HepG2 (cell line): ENCODE results near the gene UPK1B. TPM values are rescaled to one million over a fixed set of nuclear protein-coding genes. Genes with fewer than 3 reads are reported as not detected.

Source experiments
- ATAC-seq: fragments of 200-7000 bp; cut with Tn5 transposase; 3 replicates; pipeline ENCODE4 v1.9.1; 2020; ENCODE audit warnings: mild to moderate bottlenecking, moderate library complexity
- BruUV-seq: library from RNA; stranded (reverse); fragments of 400-500 nt; replicated peaks from 2 replicates; lab custom pipeline; 2021; lab: Mats Ljungman, UMichigan
- CTCF ChIA-PET: fragments of 300-600 bp; formaldehyde crosslinking; extraction: SDS; loops from one replicate; lab custom pipeline; 2021; ENCODE audit warnings: low total read pairs, inconsistent platforms, low intra/inter-chr PET ratio; lab: Yijun Ruan, JAX
- POLR2A ChIA-PET: fragments of 350-600 bp; sonication (Branson Sonifier 250); formaldehyde crosslinking; loops from one replicate; lab custom pipeline; 2020; ENCODE audit warnings: antibody characterized with exemption, inconsistent platforms; lab: Yijun Ruan, JAX
- DNase-seq: peaks from one replicate; pipeline ENCODE4 v3.0.0-alpha.2; 2015; ENCODE audit warnings: low spot score
- FAIRE-seq: peaks from 3 replicates; lab custom pipeline; 2011; peaks lifted over from hg19 to GRCh38; lab: Jason Lieb, UNC
- H2AFZ ChIP-seq: one replicate; pipeline ENCODE4 v1.6.1; 2011; ENCODE audit warnings: low read length, inconsistent platforms
- H3K27ac ChIP-seq: fragments of 300-600 bp; 3 replicates; pipeline ENCODE4 v1.8.0; 2011; ENCODE audit warnings: mixed run types, mild to moderate bottlenecking, mixed read lengths, low read length, inconsistent platforms; ENCODE audit not compliant: insufficient read depth; ENCODE audit errors: extremely low read length
- H3K27me3 ChIP-seq, 2 experiments: fragments of 200-600 bp in 1 of 2; 2 replicates in 1 of 2; 3 replicates in 1 of 2; pipeline versions ENCODE4 v1.6.0 to v1.8.0; 2011; ENCODE audit warnings: low read length in 2 of 2, mild to moderate bottlenecking in 2 of 2, moderate library complexity in 2 of 2, inconsistent platforms in 1 of 2; ENCODE audit not compliant: insufficient read depth in 2 of 2, control insufficient read depth in 1 of 2
- H3K36me3 ChIP-seq, 2 experiments: fragments of 200-600 bp in 1 of 2; replicated peaks in 1 of 2; 2 replicates in 1 of 2; 3 replicates in 1 of 2; pipeline versions ENCODE4 v1.5.1 to v1.8.0; 2011; ENCODE audit warnings: low read length in 2 of 2, inconsistent platforms in 1 of 2; ENCODE audit not compliant: insufficient read depth in 2 of 2, control insufficient read depth in 1 of 2
- H3K4me1 ChIP-seq: 2 replicates; pipeline ENCODE4 v1.5.1; 2012; ENCODE audit warnings: low read length, inconsistent platforms; ENCODE audit not compliant: insufficient read depth
- H3K4me2 ChIP-seq: 2 replicates; pipeline ENCODE4 v1.6.0; 2011; ENCODE audit warnings: low read depth, low read length, inconsistent platforms
- H3K4me3 ChIP-seq, 3 experiments: fragments of 200-600 bp in 1 of 3; sonication (generic), shearing (Covaris generic) in 1 of 3; replicated peaks in 1 of 3; 2 replicates each; pipeline ENCODE4 v1.5.1; 2011 to 2016; ENCODE audit warnings: low read length in 3 of 3, inconsistent platforms in 2 of 3, low read depth in 2 of 3, mild to moderate bottlenecking in 2 of 3, control low read depth in 1 of 3, mixed read lengths in 1 of 3; ENCODE audit not compliant: insufficient read depth in 1 of 3
- H3K79me2 ChIP-seq: one replicate; pipeline ENCODE4 v1.6.1; 2011; ENCODE audit warnings: low read length, inconsistent platforms; ENCODE audit not compliant: insufficient read depth
- H3K9ac ChIP-seq: 2 replicates; pipeline ENCODE4 v1.6.0; 2011; ENCODE audit warnings: mild to moderate bottlenecking, low read depth, low read length, inconsistent platforms; ENCODE audit not compliant: insufficient read depth
- H3K9me3 ChIP-seq: 2 replicates; pipeline ENCODE4 v1.5.1; 2012; ENCODE audit warnings: mild to moderate bottlenecking, low read length
- H4K20me1 ChIP-seq: 2 replicates; pipeline ENCODE4 v1.6.0; 2011; ENCODE audit warnings: inconsistent platforms, mild to moderate bottlenecking, low read length, moderate library complexity; ENCODE audit not compliant: insufficient read depth
- AHR ChIP-seq: IDR thresholded peaks from 2 replicates; pipeline ENCODE4 v1.6.1; 2018; ENCODE audit warnings: missing genetic modification reagents, missing compliant biosample characterization
- ARHGAP35 ChIP-seq: sonication (generic); formaldehyde crosslinking; IDR thresholded peaks from 2 replicates; pipeline ENCODE4 v1.9.0; 2022; ENCODE audit warnings: mild to moderate bottlenecking, inconsistent platforms, moderate library complexity, missing genetic modification reagents, borderline replicate concordance
- NRL ChIP-seq: sonication (generic); formaldehyde crosslinking; IDR thresholded peaks from 2 replicates; pipeline ENCODE4 v1.5.0; 2020; ENCODE audit warnings: missing genetic modification reagents, mild to moderate bottlenecking, moderate library complexity, borderline replicate concordance
- PPARG ChIP-seq: conservative IDR thresholded peaks from 2 replicates; pipeline ENCODE4 v1.6.1; 2016; ENCODE audit warnings: missing biosample characterization, missing genetic modification reagents
- ZNF138 ChIP-seq: sonication (generic); formaldehyde crosslinking; IDR thresholded peaks from 2 replicates; pipeline ENCODE4 v1.5.0; 2020; ENCODE audit warnings: mild to moderate bottlenecking, low read depth, missing genetic modification reagents
- ZNF674 ChIP-seq: sonication (generic); formaldehyde crosslinking; IDR thresholded peaks from 2 replicates; pipeline ENCODE4 v1.5.0; 2020; ENCODE audit warnings: low read depth, mild to moderate bottlenecking, missing genetic modification reagents
- WGBS: methylation state at CpG from one replicate; pipeline ENCODE4 v1.1.6; 2017; ENCODE audit warnings: low lambda C conversion rate; 5-methylcytosine and 5-hydroxymethylcytosine counted together
- in situ Hi-C: cut with HindIII; loops from 2 replicates; pipeline ENCODE4 v1.10.0; 2017; ENCODE audit warnings: low pct_unique_long_range_greater_than_20kb; ENCODE audit not compliant: extremely low pct_ligation_motif_present
- intact Hi-C: fragments of 100-400 bp; cut with micrococcal nuclease; formaldehyde crosslinking; loops from one replicate; pipeline ENCODE4 v1.10.0; 2022; ENCODE audit not compliant: unreplicated experiment
- polyA plus RNA-seq, 8 experiments: library from polyadenylated mRNA; depleted of rRNA in 3 of 8; stranded (reverse) in 7 of 8; unstranded in 1 of 8; fragments of >200 nt; fragmentation: Illumina TruSeq in 4 of 8; extraction: Trizol in 4 of 8; gene quantifications; 2 replicates each; pipeline versions ENCODE4 v1.2.1 to v1.2.3, GENCODE V29; 2011 to 2016; ENCODE audit warnings: low read depth in 4 of 8, missing spikeins in 1 of 8, mixed read lengths in 1 of 8; ENCODE audit not compliant: insufficient read depth in 1 of 8
- total RNA-seq, 5 experiments: library from RNA; depleted of rRNA; stranded (reverse); fragments of >200 nt; fragmentation: Illumina TruSeq; extraction: Trizol; gene quantifications; 2 replicates each; pipeline ENCODE4 v1.2.3, GENCODE V29; 2016; ENCODE audit warnings: low read depth in 1 of 5
- TF ChIP-seq, protein P1 (sequence below): sonication (generic); formaldehyde crosslinking; conservative IDR thresholded peaks from 2 replicates; pipeline ENCODE4 v1.8.0; 2022; ENCODE audit warnings: mild to moderate bottlenecking, moderate library complexity, missing genetic modification reagents
- TF ChIP-seq, protein P2 (sequence below): IDR thresholded peaks from 2 replicates; pipeline ENCODE4 v1.6.1; 2016; ENCODE audit warnings: mild to moderate bottlenecking
- TF ChIP-seq, protein P3 (sequence below), 2 experiments: IDR thresholded peaks; 2 replicates each; pipeline ENCODE4 v1.6.1; 2011 to 2012; ENCODE audit warnings: low read length in 2 of 2, borderline replicate concordance in 1 of 2, low read depth in 1 of 2, mild to moderate bottlenecking in 1 of 2, moderate library complexity in 1 of 2
- TF ChIP-seq, protein P4 (sequence below): sonication (generic); formaldehyde crosslinking; IDR thresholded peaks from 2 replicates; pipeline ENCODE4 v1.4.0; 2020; ENCODE audit warnings: mild to moderate bottlenecking, missing genetic modification reagents, borderline replicate concordance

The UPK1B gene
- total and polyA plus RNA-seq, 2 of the 13 experiments (the other 11 are each of a cell fraction or from before 2014, with no cell fraction given): not detected

DNA sequence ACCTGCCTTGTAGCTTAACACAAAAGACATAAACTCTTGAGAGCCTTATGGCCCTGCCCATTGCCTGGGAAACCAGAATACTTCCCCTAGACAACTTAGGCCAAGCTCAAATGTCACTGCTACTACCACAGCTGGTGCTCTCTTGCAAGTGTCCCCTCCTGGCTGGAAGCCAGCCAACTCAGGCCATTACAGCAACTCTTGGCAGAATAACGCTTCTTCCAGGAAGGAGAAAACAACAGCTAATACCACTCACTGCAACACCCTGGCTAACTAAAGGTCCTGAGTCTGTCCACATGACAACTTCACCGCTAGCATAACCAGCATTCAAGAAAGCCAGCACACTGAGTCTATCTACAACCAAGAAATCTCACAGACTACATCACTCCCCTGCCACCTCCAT is 72.4 kb downstream of the UPK1B start:
- DNase-seq: no peak
- Histone ChIP-seq H3K4me2 (no peak overlapping the region), H2AFZ (no peak overlapping the region), H3K9ac (no peak overlapping the region), H3K27ac (no peak overlapping the region), H3K27me3 (no peaks in the 10 kb centered on the region), H3K4me1 (0 out of 2 replicates have a peak, but pooled peaks cover 10% of the 10 kb centered on the region), H4K20me1 (no peaks in the 10 kb centered on the region), H3K79me2 (no peaks in the 10 kb centered on the region), H3K36me3 (no peaks in the 10 kb centered on the region), H3K9me3 (peaks cover 5% of the 10 kb centered on the region; the same call in 1 of the 2 replicates), H3K4me3 (no peak overlapping the region)
- BruUV-seq: no TSS peak
- no peak for ATAC-seq
- ChIA-PET POLR2A (no interaction called here), CTCF (no interaction called here)
- in situ Hi-C loops: loop anchor here (5.0 kb wide), 1 partner anchor 98 kb away; the partner anchor contains the start of gene TEX55
- WGBS: 63% methylated on average over 1 of the region's 2 CpGs
- no peak for FAIRE-seq
- intact Hi-C loops: no loop called here
- TF ChIP-seq, protein P1, sequence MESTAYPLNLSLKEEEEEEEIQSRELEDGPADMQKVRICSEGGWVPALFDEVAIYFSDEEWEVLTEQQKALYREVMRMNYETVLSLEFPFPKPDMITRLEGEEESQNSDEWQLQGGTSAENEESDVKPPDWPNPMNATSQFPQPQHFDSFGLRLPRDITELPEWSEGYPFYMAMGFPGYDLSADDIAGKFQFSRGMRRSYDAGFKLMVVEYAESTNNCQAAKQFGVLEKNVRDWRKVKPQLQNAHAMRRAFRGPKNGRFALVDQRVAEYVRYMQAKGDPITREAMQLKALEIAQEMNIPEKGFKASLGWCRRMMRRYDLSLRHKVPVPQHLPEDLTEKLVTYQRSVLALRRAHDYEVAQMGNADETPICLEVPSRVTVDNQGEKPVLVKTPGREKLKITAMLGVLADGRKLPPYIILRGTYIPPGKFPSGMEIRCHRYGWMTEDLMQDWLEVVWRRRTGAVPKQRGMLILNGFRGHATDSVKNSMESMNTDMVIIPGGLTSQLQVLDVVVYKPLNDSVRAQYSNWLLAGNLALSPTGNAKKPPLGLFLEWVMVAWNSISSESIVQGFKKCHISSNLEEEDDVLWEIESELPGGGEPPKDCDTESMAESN: no peak
- TF ChIP-seq, protein P2, sequence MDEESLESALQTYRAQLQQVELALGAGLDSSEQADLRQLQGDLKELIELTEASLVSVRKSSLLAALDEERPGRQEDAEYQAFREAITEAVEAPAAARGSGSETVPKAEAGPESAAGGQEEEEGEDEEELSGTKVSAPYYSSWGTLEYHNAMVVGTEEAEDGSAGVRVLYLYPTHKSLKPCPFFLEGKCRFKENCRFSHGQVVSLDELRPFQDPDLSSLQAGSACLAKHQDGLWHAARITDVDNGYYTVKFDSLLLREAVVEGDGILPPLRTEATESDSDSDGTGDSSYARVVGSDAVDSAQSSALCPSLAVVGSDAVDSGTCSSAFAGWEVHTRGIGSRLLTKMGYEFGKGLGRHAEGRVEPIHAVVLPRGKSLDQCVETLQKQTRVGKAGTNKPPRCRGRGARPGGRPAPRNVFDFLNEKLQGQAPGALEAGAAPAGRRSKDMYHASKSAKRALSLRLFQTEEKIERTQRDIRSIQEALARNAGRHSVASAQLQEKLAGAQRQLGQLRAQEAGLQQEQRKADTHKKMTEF (CRISPR knock-in tag): no peak
- TF ChIP-seq AHR (no peak), ARHGAP35 (CRISPR knock-in tag) (no peak), ZNF674 (no peak), PPARG (CRISPR knock-in tag) (no peak), ZNF138 (CRISPR knock-in tag) (no peak), NRL (CRISPR knock-in tag) (no peak)
- TF ChIP-seq, protein P3, sequence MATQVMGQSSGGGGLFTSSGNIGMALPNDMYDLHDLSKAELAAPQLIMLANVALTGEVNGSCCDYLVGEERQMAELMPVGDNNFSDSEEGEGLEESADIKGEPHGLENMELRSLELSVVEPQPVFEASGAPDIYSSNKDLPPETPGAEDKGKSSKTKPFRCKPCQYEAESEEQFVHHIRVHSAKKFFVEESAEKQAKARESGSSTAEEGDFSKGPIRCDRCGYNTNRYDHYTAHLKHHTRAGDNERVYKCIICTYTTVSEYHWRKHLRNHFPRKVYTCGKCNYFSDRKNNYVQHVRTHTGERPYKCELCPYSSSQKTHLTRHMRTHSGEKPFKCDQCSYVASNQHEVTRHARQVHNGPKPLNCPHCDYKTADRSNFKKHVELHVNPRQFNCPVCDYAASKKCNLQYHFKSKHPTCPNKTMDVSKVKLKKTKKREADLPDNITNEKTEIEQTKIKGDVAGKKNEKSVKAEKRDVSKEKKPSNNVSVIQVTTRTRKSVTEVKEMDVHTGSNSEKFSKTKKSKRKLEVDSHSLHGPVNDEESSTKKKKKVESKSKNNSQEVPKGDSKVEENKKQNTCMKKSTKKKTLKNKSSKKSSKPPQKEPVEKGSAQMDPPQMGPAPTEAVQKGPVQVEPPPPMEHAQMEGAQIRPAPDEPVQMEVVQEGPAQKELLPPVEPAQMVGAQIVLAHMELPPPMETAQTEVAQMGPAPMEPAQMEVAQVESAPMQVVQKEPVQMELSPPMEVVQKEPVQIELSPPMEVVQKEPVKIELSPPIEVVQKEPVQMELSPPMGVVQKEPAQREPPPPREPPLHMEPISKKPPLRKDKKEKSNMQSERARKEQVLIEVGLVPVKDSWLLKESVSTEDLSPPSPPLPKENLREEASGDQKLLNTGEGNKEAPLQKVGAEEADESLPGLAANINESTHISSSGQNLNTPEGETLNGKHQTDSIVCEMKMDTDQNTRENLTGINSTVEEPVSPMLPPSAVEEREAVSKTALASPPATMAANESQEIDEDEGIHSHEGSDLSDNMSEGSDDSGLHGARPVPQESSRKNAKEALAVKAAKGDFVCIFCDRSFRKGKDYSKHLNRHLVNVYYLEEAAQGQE (IDR thresholded peaks at IDR 0.05; ENCODE audit: borderline replicate concordance in 1 of 2, low read depth in 1 of 2, low read length in 2 of 2): no peak
- TF ChIP-seq, protein P4, sequence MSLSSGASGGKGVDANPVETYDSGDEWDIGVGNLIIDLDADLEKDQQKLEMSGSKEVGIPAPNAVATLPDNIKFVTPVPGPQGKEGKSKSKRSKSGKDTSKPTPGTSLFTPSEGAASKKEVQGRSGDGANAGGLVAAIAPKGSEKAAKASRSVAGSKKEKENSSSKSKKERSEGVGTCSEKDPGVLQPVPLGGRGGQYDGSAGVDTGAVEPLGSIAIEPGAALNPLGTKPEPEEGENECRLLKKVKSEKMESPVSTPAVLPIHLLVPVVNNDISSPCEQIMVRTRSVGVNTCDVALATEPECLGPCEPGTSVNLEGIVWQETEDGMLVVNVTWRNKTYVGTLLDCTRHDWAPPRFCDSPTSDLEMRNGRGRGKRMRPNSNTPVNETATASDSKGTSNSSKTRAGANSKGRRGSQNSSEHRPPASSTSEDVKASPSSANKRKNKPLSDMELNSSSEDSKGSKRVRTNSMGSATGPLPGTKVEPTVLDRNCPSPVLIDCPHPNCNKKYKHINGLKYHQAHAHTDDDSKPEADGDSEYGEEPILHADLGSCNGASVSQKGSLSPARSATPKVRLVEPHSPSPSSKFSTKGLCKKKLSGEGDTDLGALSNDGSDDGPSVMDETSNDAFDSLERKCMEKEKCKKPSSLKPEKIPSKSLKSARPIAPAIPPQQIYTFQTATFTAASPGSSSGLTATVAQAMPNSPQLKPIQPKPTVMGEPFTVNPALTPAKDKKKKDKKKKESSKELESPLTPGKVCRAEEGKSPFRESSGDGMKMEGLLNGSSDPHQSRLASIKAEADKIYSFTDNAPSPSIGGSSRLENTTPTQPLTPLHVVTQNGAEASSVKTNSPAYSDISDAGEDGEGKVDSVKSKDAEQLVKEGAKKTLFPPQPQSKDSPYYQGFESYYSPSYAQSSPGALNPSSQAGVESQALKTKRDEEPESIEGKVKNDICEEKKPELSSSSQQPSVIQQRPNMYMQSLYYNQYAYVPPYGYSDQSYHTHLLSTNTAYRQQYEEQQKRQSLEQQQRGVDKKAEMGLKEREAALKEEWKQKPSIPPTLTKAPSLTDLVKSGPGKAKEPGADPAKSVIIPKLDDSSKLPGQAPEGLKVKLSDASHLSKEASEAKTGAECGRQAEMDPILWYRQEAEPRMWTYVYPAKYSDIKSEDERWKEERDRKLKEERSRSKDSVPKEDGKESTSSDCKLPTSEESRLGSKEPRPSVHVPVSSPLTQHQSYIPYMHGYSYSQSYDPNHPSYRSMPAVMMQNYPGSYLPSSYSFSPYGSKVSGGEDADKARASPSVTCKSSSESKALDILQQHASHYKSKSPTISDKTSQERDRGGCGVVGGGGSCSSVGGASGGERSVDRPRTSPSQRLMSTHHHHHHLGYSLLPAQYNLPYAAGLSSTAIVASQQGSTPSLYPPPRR: no peak
